H1 (cell line): Measurements from ENCODE around the gene FANCE. TPM values are rescaled to one million over a fixed set of nuclear protein-coding genes. Genes with fewer than 3 reads are reported as not detected.

Source experiments
- POU5F1 ChIP-seq: IDR thresholded peaks from 2 replicates; pipeline ENCODE4 v1.6.1; 2011; ENCODE audit warnings: low read depth, mild to moderate bottlenecking, low read length, moderate library complexity
- polyA plus RNA-seq, 7 experiments: library from polyadenylated mRNA; depleted of rRNA in 3 of 7; stranded (reverse) in 5 of 7; unstranded in 2 of 7; fragments of >200 nt in 5 of 7; fragments of 200-250 nt in 2 of 7; gene quantifications; 1 replicate in 5 of 7; 2 replicates in 1 of 7; 4 replicates in 1 of 7; pipeline versions ENCODE4 v1.2.1 to v1.2.3, GENCODE V29; 2011 to 2013; ENCODE audit warnings: missing spikeins in 2 of 7, mixed read lengths in 2 of 7
- total RNA-seq: library from RNA; stranded (reverse); fragmentation: NEBNext Ultra II Directional; extraction: Animal tissue kit (Norgen Biotek cat#: 25700); gene quantifications from 2 replicates; pipeline ENCODE4 v1.2.1, GENCODE V29; 2021

The FANCE gene
- total and polyA plus RNA-seq, 2 of the 8 experiments (the other 6 are each of a cell fraction or from before 2014, with no cell fraction given): 16.1 to 17.0 TPM

DNA sequence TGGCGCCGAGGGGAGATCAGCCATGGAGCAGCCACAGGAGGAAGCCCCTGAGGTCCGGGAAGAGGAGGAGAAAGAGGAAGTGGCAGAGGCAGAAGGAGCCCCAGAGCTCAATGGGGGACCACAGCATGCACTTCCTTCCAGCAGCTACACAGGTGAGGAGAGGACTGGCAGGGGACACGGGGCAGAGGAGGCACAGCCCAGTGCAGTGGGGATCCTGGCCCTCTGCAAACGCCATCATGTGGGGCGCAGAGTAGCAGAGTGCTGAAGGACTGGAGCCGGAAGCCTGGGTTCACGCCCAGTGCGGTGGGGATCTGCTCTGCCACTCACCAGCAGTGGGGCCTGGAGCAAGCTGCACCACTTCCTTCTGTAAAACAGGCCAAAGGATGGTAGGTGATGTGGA is 41.1 kb upstream of the FANCE start (continued):
- no peak for TF ChIP-seq POU5F1
- TF ChIP-seq, all 59 proteins: peak for 0
